GM23338 (cell line): Measurements from ENCODE around the gene CACNG8. TPM values are rescaled to one million over a fixed set of nuclear protein-coding genes. Genes with fewer than 3 reads are reported as not detected.

Experiments
- ATAC-seq: fragments of 200-7000 bp; cut with Tn5 transposase; 3 replicates; pipeline ENCODE4 v1.9.1; 2020
- DNase-seq: peaks from one replicate; pipeline ENCODE4 v3.0.0-alpha.2; 2015; ENCODE audit warnings: low spot score
- H2AFZ ChIP-seq: fragments of 200-600 bp; sonication (generic); 2 replicates; pipeline ENCODE4 v1.8.0; 2016; ENCODE audit warnings: antibody characterized with exemption, mild to moderate bottlenecking, moderate library complexity
- H3F3A ChIP-seq: fragments of 200-600 bp; sonication (generic); replicated peaks from 2 replicates; pipeline ENCODE4 v1.8.0; 2017; ENCODE audit warnings: antibody characterized with exemption, mixed run types, low read depth
- H3K27ac ChIP-seq: fragments of 200-600 bp; sonication (generic); 2 replicates; pipeline ENCODE4 v1.6.1; 2016; ENCODE audit warnings: low read depth
- H3K27me3 ChIP-seq: fragments of 200-600 bp; sonication (generic); 2 replicates; pipeline ENCODE4 v1.8.0; 2016; ENCODE audit warnings: mild to moderate bottlenecking, mixed run types, moderate library complexity; ENCODE audit not compliant: insufficient read depth
- H3K36me3 ChIP-seq: fragments of 200-600 bp; sonication (generic); 2 replicates; pipeline ENCODE4 v1.8.0; 2016; ENCODE audit warnings: mild to moderate bottlenecking; ENCODE audit not compliant: insufficient read depth
- H3K4me1 ChIP-seq: fragments of 200-600 bp; sonication (generic); 2 replicates; pipeline ENCODE4 v1.8.0; 2016; ENCODE audit warnings: mild to moderate bottlenecking, moderate library complexity; ENCODE audit not compliant: insufficient read depth
- H3K4me2 ChIP-seq: fragments of 200-600 bp; sonication (generic); 2 replicates; pipeline ENCODE4 v1.7.1; 2017; ENCODE audit warnings: mixed run types
- H3K4me3 ChIP-seq: fragments of 200-600 bp; sonication (generic); 2 replicates; pipeline ENCODE4 v1.6.1; 2016; ENCODE audit warnings: mixed run types
- H3K79me2 ChIP-seq: fragments of 200-600 bp; sonication (generic); replicated peaks from 2 replicates; pipeline ENCODE4 v1.8.0; 2017; ENCODE audit warnings: mild to moderate bottlenecking; ENCODE audit not compliant: insufficient read depth
- H3K9me2 ChIP-seq: fragments of 200-600 bp; sonication (generic); 2 replicates; pipeline ENCODE4 v1.8.0; 2017; ENCODE audit not compliant: insufficient read depth
- H4K20me1 ChIP-seq: fragments of 200-600 bp; sonication (generic); replicated peaks from 2 replicates; pipeline ENCODE4 v1.8.0; 2017; ENCODE audit warnings: mild to moderate bottlenecking; ENCODE audit not compliant: insufficient read depth
- H3K27ac Mint-ChIP-seq: 2 replicates; pipeline ENCODE4 v1.8.0; 2020; ENCODE audit warnings: inconsistent platforms, mild to moderate bottlenecking, moderate library complexity, mixed read lengths
- H3K27me3 Mint-ChIP-seq: 3 replicates; pipeline ENCODE4 v1.8.0; 2022; ENCODE audit warnings: low read depth, mild to moderate bottlenecking, moderate library complexity, mixed read lengths, inconsistent platforms; ENCODE audit not compliant: insufficient read depth, poor library complexity
- H3K36me3 Mint-ChIP-seq: 3 replicates; pipeline ENCODE4 v1.8.0; 2021; ENCODE audit warnings: low read depth, mild to moderate bottlenecking, inconsistent platforms, moderate library complexity, mixed read lengths
- H3K4me1 Mint-ChIP-seq: 3 replicates; pipeline ENCODE4 v1.8.0; 2020; ENCODE audit warnings: mild to moderate bottlenecking, inconsistent platforms, mixed read lengths
- H3K4me3 Mint-ChIP-seq: 3 replicates; pipeline ENCODE4 v1.8.0; 2021; ENCODE audit warnings: moderate library complexity, mild to moderate bottlenecking, inconsistent platforms, mixed read lengths
- H3K9me3 Mint-ChIP-seq: 3 replicates; pipeline ENCODE4 v1.8.0; 2020; ENCODE audit warnings: moderate library complexity, mild to moderate bottlenecking, inconsistent platforms, mixed read lengths
- CREB1 ChIP-seq: fragments of 250-450 bp; sonication (Bioruptor Pico); IDR thresholded peaks from 2 replicates; pipeline ENCODE4 v1.5.0; 2020; ENCODE audit warnings: low read depth, mild to moderate bottlenecking, moderate library complexity
- EZH2 ChIP-seq: fragments of 200-600 bp; sonication (generic); IDR thresholded peaks from one replicate; pipeline ENCODE4 v1.8.0; 2017; ENCODE audit warnings: antibody characterized with exemption, mild to moderate bottlenecking, low read depth; ENCODE audit not compliant: unreplicated experiment
- EZH2phosphoT487 ChIP-seq: fragments of 200-600 bp; sonication (generic); IDR thresholded peaks from one replicate; pipeline ENCODE4 v1.8.1; 2018; ENCODE audit warnings: antibody characterized with exemption; ENCODE audit not compliant: unreplicated experiment
- JUNB ChIP-seq: IDR thresholded peaks from one replicate; pipeline ENCODE4 v1.6.1; 2016; ENCODE audit warnings: antibody characterized with exemption; ENCODE audit not compliant: unreplicated experiment
- NANOG ChIP-seq: IDR thresholded peaks from 2 replicates; pipeline ENCODE4 v1.6.1; 2016; ENCODE audit warnings: antibody characterized with exemption, borderline replicate concordance
- POLR2AphosphoS5 ChIP-seq: IDR thresholded peaks from 2 replicates; pipeline ENCODE4 v1.6.1; 2016; ENCODE audit warnings: antibody characterized with exemption, low read depth
- STAT1 ChIP-seq: IDR thresholded peaks from one replicate; pipeline ENCODE4 v1.6.1; 2016; ENCODE audit warnings: antibody characterized with exemption; ENCODE audit not compliant: unreplicated experiment
- ZNF114 ChIP-seq: fragments of 250-450 bp; sonication (Bioruptor Pico); IDR thresholded peaks from 2 replicates; pipeline ENCODE4 v1.5.0; 2020; ENCODE audit warnings: mild to moderate bottlenecking, moderate library complexity
- ZNF331 ChIP-seq: fragments of 250-450 bp; sonication (Bioruptor Pico); IDR thresholded peaks from 2 replicates; pipeline ENCODE4 v1.5.0; 2020; ENCODE audit warnings: low read depth, mild to moderate bottlenecking, moderate library complexity
- polyA plus RNA-seq: library from polyadenylated mRNA; unstranded; fragments of >200 nt; fragmentation: Nextera tagmentation; extraction: Ambion mirVana; gene quantifications from 2 replicates; pipeline ENCODE4 v1.2.1, GENCODE V29; 2016
- total RNA-seq: library from RNA; depleted of rRNA; stranded (reverse); fragments of >200 nt; shearing (Covaris generic); gene quantifications from 2 replicates; pipeline ENCODE4 v1.2.3, GENCODE V29; 2014
- TF ChIP-seq, protein P1 (sequence below): IDR thresholded peaks from 2 replicates; pipeline ENCODE4 v1.6.1; 2016; ENCODE audit warnings: antibody characterized with exemption
- TF ChIP-seq, protein P2 (sequence below): IDR thresholded peaks from one replicate; pipeline ENCODE4 v1.6.1; 2018; ENCODE audit warnings: antibody characterized with exemption; ENCODE audit not compliant: unreplicated experiment
- TF ChIP-seq, protein P3 (sequence below), 2 experiments: fragments of 200-600 bp in 1 of 2; sonication (generic) in 1 of 2; conservative IDR thresholded peaks; 2 replicates each; pipeline versions ENCODE4 v1.5.1 to v1.6.1; 2016 to 2017; ENCODE audit warnings: antibody characterized with exemption in 2 of 2, low read depth in 2 of 2, mild to moderate bottlenecking in 2 of 2, moderate library complexity in 1 of 2

Gene CACNG8
- total and polyA plus RNA-seq, 2 experiments from 2014 or later, result 2.2 to 3.9 TPM

DNA sequence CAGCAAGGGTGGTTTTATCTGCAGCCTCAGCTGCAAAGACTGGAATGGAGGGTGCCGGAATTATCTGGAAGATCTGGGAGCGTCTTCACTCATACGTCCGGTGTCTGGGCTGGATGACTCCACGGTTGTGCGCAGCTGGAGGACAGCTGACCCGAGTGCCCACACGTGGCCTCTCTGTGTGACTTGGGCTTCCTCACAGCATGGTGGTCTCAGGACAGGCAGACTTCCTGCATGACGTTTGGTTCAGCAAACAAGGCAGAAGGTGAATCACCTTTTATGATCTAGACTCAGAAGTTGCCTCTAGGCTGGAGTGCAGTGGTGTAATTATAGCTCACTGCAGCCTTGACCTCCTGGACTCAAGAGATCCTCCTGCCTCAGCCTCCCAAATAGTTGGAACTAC is 61.9 kb downstream of the CACNG8 start:
- H3K27me3 Mint-ChIP-seq, result peaks cover 12% of the 10 kb centered on the region

DNA sequence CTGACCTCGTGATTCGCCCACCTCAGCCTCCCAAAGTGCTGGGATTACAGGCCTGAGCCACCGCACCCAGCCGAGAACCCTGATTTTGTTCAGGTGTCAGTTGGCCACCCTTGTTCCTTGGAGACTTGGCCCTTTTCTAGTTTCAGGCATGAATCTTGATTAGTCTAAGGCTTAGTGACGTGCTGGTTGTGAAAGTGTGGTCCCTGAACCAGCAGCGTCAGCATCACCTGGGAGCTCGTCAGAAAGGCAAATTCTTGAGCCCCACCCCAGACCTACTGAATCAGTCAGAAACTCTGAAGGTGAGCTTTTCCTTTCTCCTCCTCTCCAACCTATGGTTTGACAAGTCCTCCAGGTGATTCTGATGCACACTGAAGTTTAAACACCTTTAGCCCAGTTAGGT is 63.9 kb downstream of the CACNG8 start:
- Mint-ChIP-seq H3K9me3 (no peaks in the 10 kb centered on the region; the same call in 2 of the 3 replicates), H3K36me3 (no peaks in the 10 kb centered on the region; the same call in 2 of the 3 replicates), H3K4me3 (no peak overlapping the region), H3K4me1 (peaks cover 22% of the 10 kb centered on the region), H3K27me3 (peaks cover 9% of the 10 kb centered on the region), H3K27ac (no peak overlapping the region)
- ATAC-seq (no peak), DNase-seq (no peak)
- no peaks in the 10 kb centered on the region for H4K20me1 ChIP-seq
- H3F3A ChIP-seq, result peaks cover 5% of the 10 kb centered on the region
- no peaks in the 10 kb centered on the region for H3K9me2 ChIP-seq
- 0 out of 2 replicates have a peak overlapping the region, but pooled peaks have one; percentile 43 for H2AFZ ChIP-seq
- H3K4me2 ChIP-seq, result no peak overlapping the region
- no peak overlapping the region for H3K27ac ChIP-seq
- no peaks in the 10 kb centered on the region for H3K36me3 ChIP-seq
- H3K4me1 ChIP-seq, result peaks cover 7% of the 10 kb centered on the region
- H3K27me3 ChIP-seq, result no peaks in the 10 kb centered on the region
- H3K79me2 ChIP-seq, result no peaks in the 10 kb centered on the region
- H3K4me3 ChIP-seq, result no peak overlapping the region
- no peak for TF ChIP-seq EZH2
- TF ChIP-seq, protein P1, sequence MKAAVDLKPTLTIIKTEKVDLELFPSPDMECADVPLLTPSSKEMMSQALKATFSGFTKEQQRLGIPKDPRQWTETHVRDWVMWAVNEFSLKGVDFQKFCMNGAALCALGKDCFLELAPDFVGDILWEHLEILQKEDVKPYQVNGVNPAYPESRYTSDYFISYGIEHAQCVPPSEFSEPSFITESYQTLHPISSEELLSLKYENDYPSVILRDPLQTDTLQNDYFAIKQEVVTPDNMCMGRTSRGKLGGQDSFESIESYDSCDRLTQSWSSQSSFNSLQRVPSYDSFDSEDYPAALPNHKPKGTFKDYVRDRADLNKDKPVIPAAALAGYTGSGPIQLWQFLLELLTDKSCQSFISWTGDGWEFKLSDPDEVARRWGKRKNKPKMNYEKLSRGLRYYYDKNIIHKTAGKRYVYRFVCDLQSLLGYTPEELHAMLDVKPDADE, result no peak
- TF ChIP-seq EZH2phosphoT487, result no peak
- TF ChIP-seq POLR2AphosphoS5, result no peak
- TF ChIP-seq ZNF331 (CRISPR knock-in tag), result no peak
- TF ChIP-seq ZNF114 (CRISPR knock-in tag), result no peak
- TF ChIP-seq STAT1, result no peak
- no peak for TF ChIP-seq JUNB
- TF ChIP-seq, protein P2, sequence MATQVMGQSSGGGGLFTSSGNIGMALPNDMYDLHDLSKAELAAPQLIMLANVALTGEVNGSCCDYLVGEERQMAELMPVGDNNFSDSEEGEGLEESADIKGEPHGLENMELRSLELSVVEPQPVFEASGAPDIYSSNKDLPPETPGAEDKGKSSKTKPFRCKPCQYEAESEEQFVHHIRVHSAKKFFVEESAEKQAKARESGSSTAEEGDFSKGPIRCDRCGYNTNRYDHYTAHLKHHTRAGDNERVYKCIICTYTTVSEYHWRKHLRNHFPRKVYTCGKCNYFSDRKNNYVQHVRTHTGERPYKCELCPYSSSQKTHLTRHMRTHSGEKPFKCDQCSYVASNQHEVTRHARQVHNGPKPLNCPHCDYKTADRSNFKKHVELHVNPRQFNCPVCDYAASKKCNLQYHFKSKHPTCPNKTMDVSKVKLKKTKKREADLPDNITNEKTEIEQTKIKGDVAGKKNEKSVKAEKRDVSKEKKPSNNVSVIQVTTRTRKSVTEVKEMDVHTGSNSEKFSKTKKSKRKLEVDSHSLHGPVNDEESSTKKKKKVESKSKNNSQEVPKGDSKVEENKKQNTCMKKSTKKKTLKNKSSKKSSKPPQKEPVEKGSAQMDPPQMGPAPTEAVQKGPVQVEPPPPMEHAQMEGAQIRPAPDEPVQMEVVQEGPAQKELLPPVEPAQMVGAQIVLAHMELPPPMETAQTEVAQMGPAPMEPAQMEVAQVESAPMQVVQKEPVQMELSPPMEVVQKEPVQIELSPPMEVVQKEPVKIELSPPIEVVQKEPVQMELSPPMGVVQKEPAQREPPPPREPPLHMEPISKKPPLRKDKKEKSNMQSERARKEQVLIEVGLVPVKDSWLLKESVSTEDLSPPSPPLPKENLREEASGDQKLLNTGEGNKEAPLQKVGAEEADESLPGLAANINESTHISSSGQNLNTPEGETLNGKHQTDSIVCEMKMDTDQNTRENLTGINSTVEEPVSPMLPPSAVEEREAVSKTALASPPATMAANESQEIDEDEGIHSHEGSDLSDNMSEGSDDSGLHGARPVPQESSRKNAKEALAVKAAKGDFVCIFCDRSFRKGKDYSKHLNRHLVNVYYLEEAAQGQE, result no peak
- TF ChIP-seq, protein P3, sequence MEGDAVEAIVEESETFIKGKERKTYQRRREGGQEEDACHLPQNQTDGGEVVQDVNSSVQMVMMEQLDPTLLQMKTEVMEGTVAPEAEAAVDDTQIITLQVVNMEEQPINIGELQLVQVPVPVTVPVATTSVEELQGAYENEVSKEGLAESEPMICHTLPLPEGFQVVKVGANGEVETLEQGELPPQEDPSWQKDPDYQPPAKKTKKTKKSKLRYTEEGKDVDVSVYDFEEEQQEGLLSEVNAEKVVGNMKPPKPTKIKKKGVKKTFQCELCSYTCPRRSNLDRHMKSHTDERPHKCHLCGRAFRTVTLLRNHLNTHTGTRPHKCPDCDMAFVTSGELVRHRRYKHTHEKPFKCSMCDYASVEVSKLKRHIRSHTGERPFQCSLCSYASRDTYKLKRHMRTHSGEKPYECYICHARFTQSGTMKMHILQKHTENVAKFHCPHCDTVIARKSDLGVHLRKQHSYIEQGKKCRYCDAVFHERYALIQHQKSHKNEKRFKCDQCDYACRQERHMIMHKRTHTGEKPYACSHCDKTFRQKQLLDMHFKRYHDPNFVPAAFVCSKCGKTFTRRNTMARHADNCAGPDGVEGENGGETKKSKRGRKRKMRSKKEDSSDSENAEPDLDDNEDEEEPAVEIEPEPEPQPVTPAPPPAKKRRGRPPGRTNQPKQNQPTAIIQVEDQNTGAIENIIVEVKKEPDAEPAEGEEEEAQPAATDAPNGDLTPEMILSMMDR (conservative IDR thresholded peaks at IDR 0.05; ENCODE audit: low read depth in 2 of 2), result no peak
- no peak for TF ChIP-seq CREB1 (CRISPR knock-in tag)

More for the DNA sequence above, 61.9 kb downstream of the CACNG8 start:
- no peak overlapping the region for H3K4me3 ChIP-seq
- H4K20me1 ChIP-seq, result no peaks in the 10 kb centered on the region
- no peak for DNase-seq
- H3K9me2 ChIP-seq, result no peaks in the 10 kb centered on the region
- Mint-ChIP-seq H3K9me3 (no peaks in the 10 kb centered on the region; the same call in 2 of the 3 replicates), H3K4me3 (no peak overlapping the region), H3K36me3 (no peaks in the 10 kb centered on the region; the same call in 2 of the 3 replicates), H3K4me1 (peaks cover 16% of the 10 kb centered on the region), H3K27ac (no peak overlapping the region)
- H2AFZ ChIP-seq, result no peak overlapping the region
- H3K36me3 ChIP-seq, result no peaks in the 10 kb centered on the region
- no peaks in the 10 kb centered on the region for H3K79me2 ChIP-seq
- no peak overlapping the region for H3K4me2 ChIP-seq
- H3K27me3 ChIP-seq, result no peaks in the 10 kb centered on the region
- H3K27ac ChIP-seq, result no peak overlapping the region
- peaks cover 7% of the 10 kb centered on the region; the same call in 1 of the 2 replicates for H3K4me1 ChIP-seq
- TF ChIP-seq POLR2AphosphoS5 (no peak), STAT1 (no peak), NANOG (no peak), EZH2phosphoT487 (no peak)
- no peak for ATAC-seq
- peaks cover 9% of the 10 kb centered on the region for H3F3A ChIP-seq
